GM19193 (cell line): ENCODE measurements around the gene ZNF335.
A peak's percentile ranks its signal among the peaks of the same experiment; 100 is the strongest.

ENCODE experiments used
- POLR2A ChIP-seq: IDR thresholded peaks from 4 replicates; pipeline ENCODE4 v1.6.1; 2011; ENCODE audit not compliant: insufficient read depth, insufficient read length; ENCODE audit errors: extremely low read depth

The ZNF335 gene

GRCh38 chr20:45919542-45920399 is 52.2 kb downstream of the ZNF335 start:
- no peak for TF ChIP-seq POLR2A

- TF ChIP-seq POLR2A, result no peak
These were observed 53.0 kb downstream of the ZNF335 start for GRCh38 chr20:45918779-45919537.

- TF ChIP-seq POLR2A, result no peak
These were observed 53.7 kb downstream of the ZNF335 start for GRCh38 chr20:45918182-45918737.

- no peak for TF ChIP-seq POLR2A
These were observed 54.2 kb downstream of the ZNF335 start for GRCh38 chr20:45917790-45918141.

- no peak for TF ChIP-seq POLR2A
These were observed 58.9 kb downstream of the ZNF335 start for GRCh38 chr20:45913116-45913515.

- TF ChIP-seq POLR2A, result no peak
These were observed 59.7 kb downstream of the ZNF335 start for GRCh38 chr20:45912344-45912682.

- peak; percentile 17 for TF ChIP-seq POLR2A
These were observed 60.3 kb downstream of the ZNF335 start, which contains the start of gene PLTP for GRCh38 chr20:45911486-45912343. PLTP (minus strand) TSS chr20:45912155; CDS start chr20:45911452, 703 bp downstream.

GRCh38 chr20:45910670-45911485 is 61.1 kb downstream of the ZNF335 start:
- TF ChIP-seq POLR2A, result peak; percentile 44

GRCh38 chr20:45909817-45910669 is 62.0 kb downstream of the ZNF335 start:
- TF ChIP-seq POLR2A, result no peak

- no peak for TF ChIP-seq POLR2A
These were observed 62.6 kb downstream of the ZNF335 start for GRCh38 chr20:45909336-45909808.

GRCh38 chr20:45908084-45908483 is 63.9 kb downstream of the ZNF335 start:
- TF ChIP-seq POLR2A, result no peak

GRCh38 chr20:45907219-45907948 is 64.6 kb downstream of the ZNF335 start:
- TF ChIP-seq POLR2A, result no peak

- TF ChIP-seq POLR2A, result no peak
These were observed 66.4 kb downstream of the ZNF335 start for GRCh38 chr20:45905505-45906079.
